Stimulated activated CD8-positive, alpha-beta memory T cell treated with anti-CD3 and anti-CD28 coated beads, Interleukin-2, amount 100 ng/mL, for 48 hours (primary cell): Measurements from ENCODE around the gene CLEC12A.

Experiments used
- DNase-seq, 2 donors: peaks; one replicate each; pipeline ENCODE4 v3.0.0-alpha.2; 2020; ENCODE audit warnings: low read depth in 2 of 2

CLEC12A gene

GRCh38 chr12:10033783-10034545, 62.8 kb downstream of the CLEC12A start:
- DNase-seq: no peak
